ENCODE results near the gene CLMN.

- TF ChIP-seq, protein P1, sequence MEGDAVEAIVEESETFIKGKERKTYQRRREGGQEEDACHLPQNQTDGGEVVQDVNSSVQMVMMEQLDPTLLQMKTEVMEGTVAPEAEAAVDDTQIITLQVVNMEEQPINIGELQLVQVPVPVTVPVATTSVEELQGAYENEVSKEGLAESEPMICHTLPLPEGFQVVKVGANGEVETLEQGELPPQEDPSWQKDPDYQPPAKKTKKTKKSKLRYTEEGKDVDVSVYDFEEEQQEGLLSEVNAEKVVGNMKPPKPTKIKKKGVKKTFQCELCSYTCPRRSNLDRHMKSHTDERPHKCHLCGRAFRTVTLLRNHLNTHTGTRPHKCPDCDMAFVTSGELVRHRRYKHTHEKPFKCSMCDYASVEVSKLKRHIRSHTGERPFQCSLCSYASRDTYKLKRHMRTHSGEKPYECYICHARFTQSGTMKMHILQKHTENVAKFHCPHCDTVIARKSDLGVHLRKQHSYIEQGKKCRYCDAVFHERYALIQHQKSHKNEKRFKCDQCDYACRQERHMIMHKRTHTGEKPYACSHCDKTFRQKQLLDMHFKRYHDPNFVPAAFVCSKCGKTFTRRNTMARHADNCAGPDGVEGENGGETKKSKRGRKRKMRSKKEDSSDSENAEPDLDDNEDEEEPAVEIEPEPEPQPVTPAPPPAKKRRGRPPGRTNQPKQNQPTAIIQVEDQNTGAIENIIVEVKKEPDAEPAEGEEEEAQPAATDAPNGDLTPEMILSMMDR (IDR thresholded peaks at IDR 0.05; ENCODE audit: poor library complexity): no peak
- no peak for TF ChIP-seq EZH2phosphoT487 (IDR thresholded peaks at IDR 0.05; ENCODE audit: low read depth, severe bottlenecking, unreplicated experiment)
- TF ChIP-seq EZH2 (IDR thresholded peaks at IDR 0.05; ENCODE audit: borderline replicate concordance): no peak
Observed at GRCh38 chr14:95183082-95183481, 136.6 kb downstream of the CLMN start.
